M059J (cell line): ENCODE data around the gene DBN1. TPM values are rescaled to one million over a fixed set of nuclear protein-coding genes. Genes with fewer than 3 reads are reported as not detected.

Source experiments
- total RNA-seq: library from RNA; depleted of rRNA; stranded (reverse); fragments of >200 nt; shearing (Covaris generic); gene quantifications from 2 replicates; pipeline ENCODE4 v1.2.3, GENCODE V29; 2014; rRNA removed

DBN1 gene
- total RNA-seq, 1 experiment from 2014 or later = 121 TPM

Other genes starting within 250 kb of the DBN1 start
- gene RAB24, start 169.9 kb downstream of the DBN1 start, total RNA-seq = 8.2 and 17.0 TPM in 2 replicates
- gene PRELID1, start 169.8 kb downstream of the DBN1 start, total RNA-seq = 238 and 249 TPM in 2 replicates
- 29.7 and 36.1 TPM in 2 replicates for gene MXD3, start 161.7 kb downstream of the DBN1 start, total RNA-seq
- gene LMAN2, start 122.0 kb downstream of the DBN1 start, total RNA-seq = 443 and 538 TPM in 2 replicates
- 9.8 and 11.5 TPM in 2 replicates for gene RGS14, start 115.7 kb downstream of the DBN1 start, total RNA-seq
- gene SLC34A1, start 89.2 kb downstream of the DBN1 start, total RNA-seq = 0.02 TPM in 1 of 2 replicates, not detected in the other
- not detected in 2 replicates for gene PFN3, start 73.0 kb downstream of the DBN1 start, total RNA-seq
- gene F12, start 64.1 kb downstream of the DBN1 start, total RNA-seq = 1.7 and 2.4 TPM in 2 replicates
- 20.2 and 37.3 TPM in 2 replicates for gene GRK6, start 47.0 kb downstream of the DBN1 start, total RNA-seq
- 24.8 and 44.4 TPM in 2 replicates for gene PRR7, start 26.8 kb downstream of the DBN1 start, total RNA-seq
- 172 and 230 TPM in 2 replicates for gene PDLIM7, start 24.0 kb upstream of the DBN1 start, total RNA-seq
- gene DOK3, start 36.2 kb upstream of the DBN1 start, total RNA-seq = 2.2 and 6.7 TPM in 2 replicates
- 66.0 and 103 TPM in 2 replicates for gene DDX41, start 43.3 kb upstream of the DBN1 start, total RNA-seq
- gene FAM193B, start 80.9 kb upstream of the DBN1 start, total RNA-seq = 5.9 and 10.6 TPM in 2 replicates
- gene TMED9, start 118.6 kb upstream of the DBN1 start, total RNA-seq = 179 and 205 TPM in 2 replicates
- gene B4GALT7, start 126.5 kb upstream of the DBN1 start, total RNA-seq = 37.1 and 43.0 TPM in 2 replicates